Occipital lobe (tissue), 2 donors: ENCODE data around the gene SIK3. TPM values are rescaled to one million over a fixed set of nuclear protein-coding genes. Genes with fewer than 3 reads are reported as not detected.
A peak's percentile ranks its signal among the peaks of the same experiment; 100 is the strongest.
"Not testable (repeated sequence)": the region's sequence is repeated elsewhere in the genome, so short reads cannot be mapped to it uniquely, and the experiment has no call there.

Experiments
- DNase-seq: peaks from one replicate; lab custom pipeline; 2025; lab: John Stamatoyannopoulos, UW
- total RNA-seq: library from RNA; depleted of rRNA; stranded (reverse); fragments of >200 nt; gene quantifications from one replicate; pipeline ENCODE4 v1.2.3, GENCODE V29; 2014

The SIK3 gene
- total RNA-seq, 1 donor from 2014 or later, result 29.9 TPM

DNA sequence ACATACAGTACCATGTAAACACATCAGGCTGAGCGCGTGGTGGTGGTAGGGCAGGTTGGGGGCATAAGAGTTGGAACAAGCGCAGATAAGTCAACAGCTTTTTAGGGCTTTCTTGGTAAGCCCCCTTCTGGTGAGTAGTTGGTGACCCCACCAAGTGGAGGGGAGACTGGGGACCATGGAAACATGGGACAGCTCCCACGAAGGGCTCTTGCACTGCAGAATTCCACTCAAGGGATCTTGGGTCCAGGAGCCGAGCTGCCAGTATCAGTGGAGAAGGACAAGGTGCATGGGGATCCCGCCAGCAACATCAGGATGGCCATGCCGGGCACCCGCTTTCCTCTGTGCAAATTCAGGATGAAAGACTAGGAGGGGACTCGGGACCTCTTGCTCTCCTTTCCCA lies 254.6 kb downstream of the SIK3 start:
- no peak for DNase-seq

DNA sequence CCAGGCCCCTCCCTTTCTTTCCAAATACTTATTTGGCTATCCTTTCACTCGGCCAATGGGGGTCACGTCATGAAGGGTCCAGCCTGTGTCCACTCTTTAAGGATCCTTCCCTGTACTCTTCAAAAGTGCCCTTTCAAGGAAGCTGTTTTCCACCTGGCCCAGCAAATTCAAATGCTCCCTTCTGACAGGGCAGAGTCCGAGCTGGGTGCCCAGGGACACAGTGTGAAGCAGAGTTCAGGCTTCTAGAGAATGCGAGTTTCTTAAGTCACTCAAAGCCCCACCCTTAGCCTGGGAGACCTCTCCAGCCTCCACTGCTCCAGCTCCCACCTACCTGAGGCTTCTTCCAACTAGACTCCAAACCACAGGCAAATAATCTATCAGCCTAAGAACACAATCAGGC lies 255.3 kb downstream of the SIK3 start:
- no peak for DNase-seq

GRCh38 chr11:116842117-116842516 lies 256.1 kb downstream of the SIK3 start:
- DNase-seq, result no peak

- DNase-seq, result no peak
These were observed 257.4 kb downstream of the SIK3 start for GRCh38 chr11:116840746-116841296.

GRCh38 chr11:116840224-116840745 lies 257.9 kb downstream of the SIK3 start:
- no peak for DNase-seq

GRCh38 chr11:116838321-116839084 lies 259.7 kb downstream of the SIK3 start:
- no peak for DNase-seq

DNA sequence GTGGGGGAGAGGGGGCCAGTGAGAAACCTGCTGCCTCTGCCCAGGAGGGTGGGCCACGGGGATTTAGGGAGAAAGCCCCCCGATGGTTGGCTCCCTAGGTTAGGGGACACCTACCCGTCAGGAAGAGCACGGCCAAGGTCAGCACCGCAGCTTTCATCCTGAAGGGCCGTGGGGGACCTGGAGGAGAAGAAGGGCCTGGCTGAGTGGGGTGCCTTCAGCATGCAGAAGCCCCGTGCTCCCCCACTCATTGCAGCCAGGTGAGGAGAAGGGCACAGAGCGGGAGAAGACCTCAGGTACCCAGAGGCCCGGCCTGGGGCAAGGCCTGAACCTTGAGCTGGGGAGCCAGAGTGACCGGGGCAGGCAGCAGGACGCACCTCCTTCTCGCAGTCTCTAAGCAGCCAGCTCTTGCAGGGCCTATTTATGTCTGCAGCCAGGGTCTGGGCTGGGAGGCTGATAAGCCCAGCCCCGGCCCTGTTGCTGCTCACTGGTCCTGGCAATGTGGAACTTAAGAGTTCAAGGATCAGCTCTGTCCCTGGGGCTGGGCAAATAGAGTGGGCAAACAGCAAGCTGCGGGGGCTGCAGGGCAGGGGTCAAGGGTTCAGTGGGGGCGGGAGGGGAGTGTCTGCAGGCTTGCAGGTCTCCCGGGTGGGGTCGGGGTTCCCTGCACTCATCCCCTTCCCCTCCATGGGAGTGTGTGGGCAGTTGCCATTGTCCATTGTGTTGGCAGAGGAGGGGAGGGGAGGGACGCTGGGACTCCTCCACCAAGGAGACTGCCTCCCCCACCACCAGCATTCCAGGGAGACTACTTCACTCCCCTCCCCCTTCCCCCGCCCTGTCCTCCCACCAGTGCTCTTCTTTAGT lies 260.8 kb downstream of the SIK3 start, which contains the start of gene APOA1:
APOA1 (minus strand) TSS at position 392 of the 861 bp plus-strand sequence; CDS start at position 157, 235 bp downstream.
- no peak for DNase-seq

- DNase-seq, result no peak
These were observed 261.6 kb downstream of the SIK3 start for GRCh38 chr11:116836632-116836991.

DNA sequence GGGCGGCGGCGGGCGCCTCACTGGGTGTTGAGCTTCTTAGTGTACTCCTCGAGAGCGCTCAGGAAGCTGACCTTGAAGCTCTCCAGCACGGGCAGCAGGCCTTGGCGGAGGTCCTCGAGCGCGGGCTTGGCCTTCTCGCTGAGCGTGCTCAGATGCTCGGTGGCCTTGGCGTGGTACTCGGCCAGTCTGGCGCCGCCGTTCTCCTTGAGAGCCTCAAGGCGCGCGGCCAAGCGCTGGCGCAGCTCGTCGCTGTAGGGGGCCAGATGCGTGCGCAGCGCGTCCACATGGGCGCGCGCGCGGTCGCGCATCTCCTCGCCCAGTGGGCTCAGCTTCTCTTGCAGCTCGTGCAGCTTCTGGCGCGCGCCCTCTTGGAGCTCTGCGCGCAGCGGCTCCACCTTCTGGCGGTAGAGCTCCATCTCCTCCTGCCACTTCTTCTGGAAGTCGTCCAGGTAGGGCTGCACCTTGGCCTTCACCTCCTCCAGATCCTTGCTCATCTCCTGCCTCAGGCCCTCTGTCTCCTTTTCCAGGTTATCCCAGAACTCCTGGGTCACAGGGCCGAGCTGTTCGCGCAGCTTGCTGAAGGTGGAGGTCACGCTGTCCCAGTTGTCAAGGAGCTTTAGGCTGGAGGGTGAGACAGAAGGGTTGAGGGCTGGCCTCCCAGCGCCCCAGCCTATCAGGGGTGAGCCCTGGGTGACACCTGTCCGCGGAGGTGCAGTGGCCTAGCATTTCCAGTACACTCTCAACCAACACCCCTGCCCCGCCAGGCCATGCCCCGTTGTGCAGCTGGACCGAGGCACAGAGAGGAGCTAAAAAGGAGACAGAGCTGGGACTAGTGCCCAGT lies 262.2 kb downstream of the SIK3 start:
- peak; percentile 76 for DNase-seq

DNA sequence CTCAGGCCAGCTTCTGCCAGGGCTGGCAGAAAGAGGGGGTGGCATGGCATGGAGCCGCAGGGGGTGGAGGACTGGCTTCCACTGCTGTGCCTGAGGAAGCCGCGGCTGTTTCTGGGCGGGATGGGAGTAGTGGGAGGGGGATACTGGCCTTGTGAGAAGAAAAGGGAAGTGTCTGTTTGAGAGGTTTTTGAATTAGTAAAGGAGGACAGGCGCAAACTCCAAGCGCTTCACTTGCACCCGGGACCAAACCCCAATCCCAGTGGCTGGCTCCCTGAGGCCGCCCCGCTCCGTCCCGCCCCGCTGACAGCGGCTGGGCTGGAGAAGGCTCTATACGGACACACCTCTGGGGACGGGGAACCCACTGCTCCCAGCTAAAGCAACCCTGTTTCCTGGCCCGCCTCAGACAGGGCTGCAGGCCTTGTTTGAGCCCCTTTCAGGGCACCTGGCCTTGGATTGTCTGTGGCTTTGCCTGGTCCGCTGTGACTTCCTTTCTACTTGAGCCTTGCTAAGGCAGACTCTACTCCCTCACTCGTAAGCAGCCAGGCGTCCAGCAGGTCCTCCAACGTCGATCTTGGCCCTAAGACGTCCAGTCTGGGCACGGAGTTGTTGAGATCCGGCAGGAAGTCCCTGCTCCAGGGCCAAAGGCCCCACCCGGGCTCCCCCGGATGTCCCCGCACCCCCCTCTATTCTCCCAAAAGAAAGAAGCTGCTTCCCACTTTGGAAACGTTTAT lies 263.0 kb downstream of the SIK3 start:
- DNase-seq, result no peak

DNA sequence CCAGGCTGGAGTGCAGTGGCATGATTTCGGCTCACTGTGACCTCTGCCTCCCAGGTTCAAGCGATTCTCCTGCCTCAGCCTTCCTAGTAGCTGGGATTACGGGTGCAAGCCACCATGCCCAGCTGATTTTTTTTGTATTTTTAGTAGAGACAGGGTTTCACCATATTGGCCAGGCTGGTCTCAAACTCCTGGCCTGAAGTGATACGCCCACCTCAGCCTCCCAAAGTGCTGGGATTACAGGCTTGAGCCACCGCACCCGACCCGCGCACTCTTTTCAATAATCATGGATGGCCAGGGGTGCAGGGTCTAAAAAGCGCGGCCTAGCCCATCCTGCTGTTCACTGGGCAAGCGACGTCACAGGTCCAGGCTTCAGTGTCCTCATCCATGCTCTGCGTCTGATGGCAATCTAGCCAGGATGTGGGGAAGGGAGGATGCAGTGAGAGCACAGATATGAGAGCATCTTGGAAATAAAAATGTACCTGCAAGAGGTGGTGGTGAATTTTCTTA lies 263.6 kb downstream of the SIK3 start:
- not testable (repeated sequence) for DNase-seq

DNA sequence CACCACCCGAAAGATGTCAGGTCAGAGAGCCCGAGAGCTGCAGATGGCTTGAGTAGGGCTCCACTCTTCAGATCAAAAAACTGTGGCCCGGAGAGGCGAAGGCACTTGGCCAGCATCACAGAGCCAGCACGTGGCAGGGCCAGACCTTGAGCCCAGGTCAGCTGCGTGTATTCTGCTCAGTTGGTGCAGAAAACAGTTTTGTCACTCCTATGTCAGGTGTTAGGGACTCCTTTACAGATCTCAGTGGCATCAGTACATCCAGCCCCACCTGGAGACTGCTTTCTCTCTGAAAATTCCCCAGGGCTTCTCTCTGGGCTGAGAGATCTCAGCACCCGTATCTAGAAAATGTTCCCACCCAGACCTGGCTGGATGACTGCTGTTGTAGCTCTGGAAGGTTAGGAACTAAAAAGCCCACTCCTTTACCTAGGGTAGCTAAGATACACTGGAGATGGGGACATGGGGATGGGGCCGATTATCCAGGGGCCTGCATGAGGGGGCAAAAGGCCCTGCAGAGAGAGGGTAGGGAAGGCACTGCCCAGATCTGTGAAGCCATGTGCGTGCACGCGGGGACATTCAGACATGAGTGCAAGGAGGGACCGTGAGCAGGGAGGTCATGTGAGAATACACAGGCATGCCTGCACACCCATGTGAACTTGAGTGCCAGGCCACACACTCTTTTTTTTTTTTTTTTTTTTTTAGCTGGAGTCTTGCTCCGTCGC lies 264.3 kb downstream of the SIK3 start:
- no peak for DNase-seq

- no peak for DNase-seq
These were observed 264.8 kb downstream of the SIK3 start for GRCh38 chr11:116833491-116833815.

GRCh38 chr11:116832350-116833290 lies 265.6 kb downstream of the SIK3 start:
- no peak for DNase-seq

DNA sequence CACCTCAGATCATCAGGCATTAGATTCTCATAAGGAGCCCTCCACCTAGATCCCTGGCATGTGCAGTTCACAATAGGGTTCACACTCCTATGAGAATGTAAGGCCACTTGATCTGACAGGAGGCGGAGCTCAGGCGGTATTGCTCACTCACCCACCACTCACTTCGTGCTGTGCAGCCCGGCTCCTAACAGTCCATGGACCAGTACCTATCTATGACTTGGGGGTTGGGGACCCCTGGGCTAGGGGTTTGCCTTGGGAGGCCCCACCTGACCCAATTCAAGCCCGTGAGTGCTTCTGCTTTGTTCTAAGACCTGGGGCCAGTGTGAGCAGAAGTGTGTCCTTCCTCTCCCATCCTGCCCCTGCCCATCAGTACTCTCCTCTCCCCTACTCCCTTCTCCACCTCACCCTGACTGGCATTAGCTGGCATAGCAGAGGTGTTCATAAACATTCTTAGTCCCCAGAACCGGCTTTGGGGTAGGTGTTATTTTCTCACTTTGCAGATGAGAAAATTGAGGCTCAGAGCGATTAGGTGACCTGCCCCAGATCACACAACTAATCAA lies 266.4 kb downstream of the SIK3 start:
- no peak for DNase-seq

DNA sequence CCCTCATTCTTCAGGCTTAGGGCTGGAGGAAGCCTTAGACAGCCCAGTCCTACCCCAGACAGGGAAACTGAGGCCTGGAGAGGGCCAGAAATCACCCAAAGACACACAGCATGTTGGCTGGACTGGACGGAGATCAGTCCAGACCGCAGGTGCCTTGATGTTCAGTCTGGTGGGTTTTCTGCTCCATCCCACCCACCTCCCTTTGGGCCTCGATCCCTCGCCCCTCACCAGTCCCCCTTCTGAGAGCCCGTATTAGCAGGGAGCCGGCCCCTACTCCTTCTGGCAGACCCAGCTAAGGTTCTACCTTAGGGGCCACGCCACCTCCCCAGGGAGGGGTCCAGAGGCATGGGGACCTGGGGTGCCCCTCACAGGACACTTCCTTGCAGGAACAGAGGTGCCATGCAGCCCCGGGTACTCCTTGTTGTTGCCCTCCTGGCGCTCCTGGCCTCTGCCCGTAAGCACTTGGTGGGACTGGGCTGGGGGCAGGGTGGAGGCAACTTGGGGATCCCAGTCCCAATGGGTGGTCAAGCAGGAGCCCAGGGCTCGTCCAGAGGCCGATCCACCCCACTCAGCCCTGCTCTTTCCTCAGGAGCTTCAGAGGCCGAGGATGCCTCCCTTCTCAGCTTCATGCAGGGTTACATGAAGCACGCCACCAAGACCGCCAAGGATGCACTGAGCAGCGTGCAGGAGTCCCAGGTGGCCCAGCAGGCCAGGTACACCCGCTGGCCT lies 267.9 kb downstream of the SIK3 start:
- DNase-seq, result no peak

DNA sequence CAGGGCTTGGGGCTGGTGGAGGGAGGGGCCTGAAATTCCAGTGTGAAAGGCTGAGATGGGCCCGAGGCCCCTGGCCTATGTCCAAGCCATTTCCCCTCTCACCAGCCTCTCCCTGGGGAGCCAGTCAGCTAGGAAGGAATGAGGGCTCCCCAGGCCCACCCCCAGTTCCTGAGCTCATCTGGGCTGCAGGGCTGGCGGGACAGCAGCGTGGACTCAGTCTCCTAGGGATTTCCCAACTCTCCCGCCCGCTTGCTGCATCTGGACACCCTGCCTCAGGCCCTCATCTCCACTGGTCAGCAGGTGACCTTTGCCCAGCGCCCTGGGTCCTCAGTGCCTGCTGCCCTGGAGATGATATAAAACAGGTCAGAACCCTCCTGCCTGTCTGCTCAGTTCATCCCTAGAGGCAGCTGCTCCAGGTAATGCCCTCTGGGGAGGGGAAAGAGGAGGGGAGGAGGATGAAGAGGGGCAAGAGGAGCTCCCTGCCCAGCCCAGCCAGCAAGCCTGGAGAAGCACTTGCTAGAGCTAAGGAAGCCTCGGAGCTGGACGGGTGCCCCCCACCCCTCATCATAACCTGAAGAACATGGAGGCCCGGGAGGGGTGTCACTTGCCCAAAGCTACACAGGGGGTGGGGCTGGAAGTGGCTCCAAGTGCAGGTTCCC lies 268.6 kb downstream of the SIK3 start, which contains the start of gene APOC3:
APOC3 (plus strand) TSS at position 383 of the 659 bp plus-strand sequence. CDS start 676 bp downstream, outside the sequence.
- no peak for DNase-seq
